ENCODE measurements around the gene PRDM8.

GRCh38 chr4:80150387-80151180, 46.7 kb upstream of the PRDM8 start:
- TF ChIP-seq, protein P1, sequence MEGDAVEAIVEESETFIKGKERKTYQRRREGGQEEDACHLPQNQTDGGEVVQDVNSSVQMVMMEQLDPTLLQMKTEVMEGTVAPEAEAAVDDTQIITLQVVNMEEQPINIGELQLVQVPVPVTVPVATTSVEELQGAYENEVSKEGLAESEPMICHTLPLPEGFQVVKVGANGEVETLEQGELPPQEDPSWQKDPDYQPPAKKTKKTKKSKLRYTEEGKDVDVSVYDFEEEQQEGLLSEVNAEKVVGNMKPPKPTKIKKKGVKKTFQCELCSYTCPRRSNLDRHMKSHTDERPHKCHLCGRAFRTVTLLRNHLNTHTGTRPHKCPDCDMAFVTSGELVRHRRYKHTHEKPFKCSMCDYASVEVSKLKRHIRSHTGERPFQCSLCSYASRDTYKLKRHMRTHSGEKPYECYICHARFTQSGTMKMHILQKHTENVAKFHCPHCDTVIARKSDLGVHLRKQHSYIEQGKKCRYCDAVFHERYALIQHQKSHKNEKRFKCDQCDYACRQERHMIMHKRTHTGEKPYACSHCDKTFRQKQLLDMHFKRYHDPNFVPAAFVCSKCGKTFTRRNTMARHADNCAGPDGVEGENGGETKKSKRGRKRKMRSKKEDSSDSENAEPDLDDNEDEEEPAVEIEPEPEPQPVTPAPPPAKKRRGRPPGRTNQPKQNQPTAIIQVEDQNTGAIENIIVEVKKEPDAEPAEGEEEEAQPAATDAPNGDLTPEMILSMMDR (conservative IDR thresholded peaks at IDR 0.05; ENCODE audit: low read depth, low read length): no peak
- TF ChIP-seq, protein P2, sequence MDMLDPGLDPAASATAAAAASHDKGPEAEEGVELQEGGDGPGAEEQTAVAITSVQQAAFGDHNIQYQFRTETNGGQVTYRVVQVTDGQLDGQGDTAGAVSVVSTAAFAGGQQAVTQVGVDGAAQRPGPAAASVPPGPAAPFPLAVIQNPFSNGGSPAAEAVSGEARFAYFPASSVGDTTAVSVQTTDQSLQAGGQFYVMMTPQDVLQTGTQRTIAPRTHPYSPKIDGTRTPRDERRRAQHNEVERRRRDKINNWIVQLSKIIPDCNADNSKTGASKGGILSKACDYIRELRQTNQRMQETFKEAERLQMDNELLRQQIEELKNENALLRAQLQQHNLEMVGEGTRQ (IDR thresholded peaks at IDR 0.05; ENCODE audit: low read depth, low read length): no peak
- no peak for TF ChIP-seq RCOR1 (IDR thresholded peaks at IDR 0.05; ENCODE audit: insufficient replicate concordance, low read length)
- no peak for TF ChIP-seq FOS (IDR thresholded peaks at IDR 0.05; ENCODE audit: low read depth, low read length)
- no peak for TF ChIP-seq MAFK (IDR thresholded peaks at IDR 0.05; ENCODE audit: low read depth, low read length)
- no peak for TF ChIP-seq CHD1 (IDR thresholded peaks at IDR 0.05; ENCODE audit: low read depth, low read length)
- no peak for TF ChIP-seq POLR2A (IDR thresholded peaks at IDR 0.05; ENCODE audit: low read depth, low read length)
- no peak for TF ChIP-seq CEBPB (IDR thresholded peaks at IDR 0.05; ENCODE audit: low read depth, low read length)
- no peak for TF ChIP-seq BHLHE40 (IDR thresholded peaks at IDR 0.05; ENCODE audit: low read depth, low read length)
- TF ChIP-seq SMC3 (IDR thresholded peaks at IDR 0.05; ENCODE audit: low read depth, low read length): no peak
- TF ChIP-seq RAD21 (IDR thresholded peaks at IDR 0.05; ENCODE audit: low read length): no peak
- no peak for TF ChIP-seq RFX5 (IDR thresholded peaks at IDR 0.05; ENCODE audit: low read depth, low read length)
- no peak for TF ChIP-seq MXI1 (IDR thresholded peaks at IDR 0.05; ENCODE audit: borderline replicate concordance, low read depth, low read length)
